ENCODE results near the gene SRPX. TPM values are rescaled to one million over a fixed set of nuclear protein-coding genes. Genes with fewer than 3 reads are reported as not detected.

SRPX gene
- total and polyA plus RNA-seq, 2 of the 13 experiments (the other 11 are each of a cell fraction or from before 2014, with no cell fraction given), result 0.30 TPM; not detected in 1

DNA sequence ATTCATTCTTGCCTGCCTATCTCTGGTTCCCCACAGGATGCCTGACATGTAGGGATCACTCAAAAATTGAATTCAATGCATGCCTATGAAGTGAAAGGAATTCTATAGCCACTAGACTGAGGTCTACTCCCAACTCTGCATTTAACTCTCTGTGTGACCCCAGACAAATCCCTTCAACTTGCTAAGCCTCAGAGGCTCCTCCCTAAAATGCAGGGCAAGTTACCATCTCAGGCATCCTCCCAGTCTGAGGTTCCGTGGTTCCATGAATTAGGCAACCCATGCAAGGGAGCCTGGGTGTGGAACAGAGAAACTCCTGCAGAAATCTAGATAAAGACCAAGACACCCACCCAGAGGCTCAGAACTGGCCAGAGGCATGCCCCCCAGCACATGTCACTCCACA, 6.6 kb downstream of the SRPX start:
- H3K4me3 ChIP-seq (replicated peaks in 1 of 3; ENCODE audit: insufficient read depth in 1 of 3, low read depth in 2 of 3, low read length in 3 of 3), result no peak overlapping the region
- H3K9ac ChIP-seq (ENCODE audit: insufficient read depth, low read depth, low read length), result no peak overlapping the region
- H3K27ac ChIP-seq (ENCODE audit: extremely low read length, insufficient read depth, low read length), result no peak overlapping the region
- H3K9me3 ChIP-seq (ENCODE audit: low read length), result no peaks in the 10 kb centered on the region
- intact Hi-C loops (cut with micrococcal nuclease; ENCODE audit: unreplicated experiment), result no loop called here
- H3K4me1 ChIP-seq (ENCODE audit: insufficient read depth, low read length), result no peaks in the 10 kb centered on the region
- in situ Hi-C loops (cut with HindIII; ENCODE audit: extremely low pct_ligation_motif_present, low pct_unique_long_range_greater_than_20kb), result no loop called here
- no TSS peak for BruUV-seq (replicated peaks)
- ChIA-PET POLR2A (no interaction called here), CTCF (ENCODE audit: low intra/inter-chr PET ratio, low total read pairs) (no interaction called here)
- no peaks in the 10 kb centered on the region for H3K36me3 ChIP-seq (replicated peaks in 1 of 2; ENCODE audit: control insufficient read depth in 1 of 2, insufficient read depth in 2 of 2, low read length in 2 of 2)
- H3K79me2 ChIP-seq (ENCODE audit: insufficient read depth, low read length), result no peaks in the 10 kb centered on the region
- FAIRE-seq (no peak), ATAC-seq (no peak), DNase-seq (ENCODE audit: low spot score) (no peak)
- no peaks in the 10 kb centered on the region for H4K20me1 ChIP-seq (ENCODE audit: insufficient read depth, low read length)
- no peak overlapping the region for H2AFZ ChIP-seq (ENCODE audit: low read length)
- 0% methylated on average over 1 of the region's 1 CpG for WGBS (ENCODE audit: low lambda C conversion rate)
- no peak overlapping the region for H3K4me2 ChIP-seq (ENCODE audit: low read depth, low read length)
- TF ChIP-seq, protein P1, sequence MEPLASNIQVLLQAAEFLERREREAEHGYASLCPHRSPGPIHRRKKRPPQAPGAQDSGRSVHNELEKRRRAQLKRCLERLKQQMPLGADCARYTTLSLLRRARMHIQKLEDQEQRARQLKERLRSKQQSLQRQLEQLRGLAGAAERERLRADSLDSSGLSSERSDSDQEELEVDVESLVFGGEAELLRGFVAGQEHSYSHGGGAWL (CRISPR knock-in tag; IDR thresholded peaks at IDR 0.05), result no peak
- no peak for TF ChIP-seq ZNF7 (CRISPR knock-in tag; IDR thresholded peaks at IDR 0.05)
- TF ChIP-seq, protein P2, sequence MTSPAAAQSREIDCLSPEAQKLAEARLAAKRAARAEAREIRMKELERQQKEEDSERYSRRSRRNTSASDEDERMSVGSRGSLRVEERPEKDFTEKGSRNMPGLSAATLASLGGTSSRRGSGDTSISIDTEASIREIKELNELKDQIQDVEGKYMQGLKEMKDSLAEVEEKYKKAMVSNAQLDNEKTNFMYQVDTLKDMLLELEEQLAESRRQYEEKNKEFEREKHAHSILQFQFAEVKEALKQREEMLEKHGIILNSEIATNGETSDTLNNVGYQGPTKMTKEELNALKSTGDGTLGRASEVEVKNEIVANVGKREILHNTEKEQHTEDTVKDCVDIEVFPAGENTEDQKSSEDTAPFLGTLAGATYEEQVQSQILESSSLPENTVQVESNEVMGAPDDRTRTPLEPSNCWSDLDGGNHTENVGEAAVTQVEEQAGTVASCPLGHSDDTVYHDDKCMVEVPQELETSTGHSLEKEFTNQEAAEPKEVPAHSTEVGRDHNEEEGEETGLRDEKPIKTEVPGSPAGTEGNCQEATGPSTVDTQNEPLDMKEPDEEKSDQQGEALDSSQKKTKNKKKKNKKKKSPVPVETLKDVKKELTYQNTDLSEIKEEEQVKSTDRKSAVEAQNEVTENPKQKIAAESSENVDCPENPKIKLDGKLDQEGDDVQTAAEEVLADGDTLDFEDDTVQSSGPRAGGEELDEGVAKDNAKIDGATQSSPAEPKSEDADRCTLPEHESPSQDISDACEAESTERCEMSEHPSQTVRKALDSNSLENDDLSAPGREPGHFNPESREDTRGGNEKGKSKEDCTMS (CRISPR knock-in tag; conservative IDR thresholded peaks at IDR 0.05), result no peak
- TF ChIP-seq CAMTA2 (CRISPR knock-in tag; IDR thresholded peaks at IDR 0.05; ENCODE audit: borderline replicate concordance), result no peak
- TF ChIP-seq DNMT3B (CRISPR knock-in tag; conservative IDR thresholded peaks at IDR 0.05), result no peak
- no peak for TF ChIP-seq MEF2D (CRISPR knock-in tag; IDR thresholded peaks at IDR 0.05)
- no peak for TF ChIP-seq HNF4A (CRISPR knock-in tag; IDR thresholded peaks at IDR 0.05)
- peaks cover 0 to 5% of the 10 kb centered on the region in 2 experiments; a peak in 1 of 5 replicates for H3K27me3 ChIP-seq (ENCODE audit: control insufficient read depth in 1 of 2, insufficient read depth in 2 of 2, low read length in 2 of 2)
